Umbilical cord (tissue), 2 donors: ENCODE results near the gene KRTAP6-2. TPM values are rescaled to one million over a fixed set of nuclear protein-coding genes. Genes with fewer than 3 reads are reported as not detected.

Experiments
- DNase-seq: peaks from one replicate; pipeline ENCODE4 v3.0.0-alpha.2; 2015; ENCODE audit warnings: low spot score
- total RNA-seq: library from RNA; depleted of rRNA; stranded (reverse); fragments of >200 nt; gene quantifications from one replicate; pipeline ENCODE4 v1.2.3, GENCODE V29; 2014; ENCODE audit warnings: low replicate concordance; ENCODE audit not compliant: insufficient read depth

The KRTAP6-2 gene
- not detected for total RNA-seq

GRCh38 chr21:30598802-30599201, at the start of gene KRTAP6-2:
Gene KRTAP6-2, minus strand, starts transcription at chr21:30598902. Its CDS starts 28 bp downstream, at chr21:30598874.
- no peak for DNase-seq

GRCh38 chr21:30646904-30647414, 48.3 kb upstream of the KRTAP6-2 start:
- no peak for DNase-seq

GRCh38 chr21:30642564-30642963, 43.9 kb upstream of the KRTAP6-2 start, which contains the start of gene KRTAP20-3:
Gene KRTAP20-3, plus strand, starts transcription at chr21:30642864.
- DNase-seq = no peak

- DNase-seq = no peak
Measured at GRCh38 chr21:30638686-30639085, 40.0 kb upstream of the KRTAP6-2 start.

- DNase-seq = no peak
Measured at GRCh38 chr21:30634906-30635305, 36.2 kb upstream of the KRTAP6-2 start, which contains the start of gene KRTAP20-2. Gene KRTAP20-2, plus strand, starts transcription at chr21:30635206. Its CDS starts 58 bp downstream, at chr21:30635264.

GRCh38 chr21:30629200-30629599, 30.5 kb upstream of the KRTAP6-2 start:
- peak; percentile 69 for DNase-seq

- no peak for DNase-seq
Measured at GRCh38 chr21:30628109-30628508, 29.4 kb upstream of the KRTAP6-2 start.

- no peak for DNase-seq
Measured at GRCh38 chr21:30625449-30626165, 26.9 kb upstream of the KRTAP6-2 start.

- DNase-seq = no peak
Measured at GRCh38 chr21:30623362-30623761, 24.7 kb upstream of the KRTAP6-2 start.

- DNase-seq = no peak
Measured at GRCh38 chr21:30620522-30620921, 21.8 kb upstream of the KRTAP6-2 start, which contains the start of gene KRTAP20-4. Gene KRTAP20-4, plus strand, starts transcription at chr21:30620627.

GRCh38 chr21:30620080-30620479, 21.4 kb upstream of the KRTAP6-2 start:
- no peak for DNase-seq

GRCh38 chr21:30616125-30616524, 17.4 kb upstream of the KRTAP6-2 start, which contains the start of gene KRTAP20-1:
Gene KRTAP20-1, plus strand, starts transcription at chr21:30616425. Its CDS starts 30 bp downstream, at chr21:30616455.
- no peak for DNase-seq

GRCh38 chr21:30615199-30615598, 16.5 kb upstream of the KRTAP6-2 start:
- no peak for DNase-seq

GRCh38 chr21:30613836-30614235, 15.1 kb upstream of the KRTAP6-2 start, which contains the start of gene KRTAP6-1:
Gene KRTAP6-1, minus strand, starts transcription at chr21:30613930. Its CDS starts 26 bp downstream, at chr21:30613904.
- no peak for DNase-seq

GRCh38 chr21:30612132-30612531, 13.4 kb upstream of the KRTAP6-2 start:
- no peak for DNase-seq

- no peak for DNase-seq
Measured at GRCh38 chr21:30605968-30606367, 7.3 kb upstream of the KRTAP6-2 start.

- no peak for DNase-seq
Measured at GRCh38 chr21:30600787-30601186, 2.1 kb upstream of the KRTAP6-2 start, which contains the start of gene KRTAP22-1. Gene KRTAP22-1, plus strand, starts transcription at chr21:30601087.

- no peak for DNase-seq
Measured at GRCh38 chr21:30592140-30592539, 6.6 kb downstream of the KRTAP6-2 start, which contains the start of gene KRTAP6-3. Gene KRTAP6-3, plus strand, starts transcription at chr21:30592440. Its CDS starts 6 bp downstream, at chr21:30592446.

GRCh38 chr21:30590297-30590696, 8.4 kb downstream of the KRTAP6-2 start, which contains the start of gene KRTAP22-2:
Gene KRTAP22-2, minus strand, starts transcription at chr21:30590397.
- DNase-seq = no peak

- DNase-seq = no peak
Measured at GRCh38 chr21:30582870-30583269, 15.8 kb downstream of the KRTAP6-2 start.

GRCh38 chr21:30580132-30580531, 18.6 kb downstream of the KRTAP6-2 start:
- DNase-seq = no peak

GRCh38 chr21:30579346-30579745, 19.4 kb downstream of the KRTAP6-2 start:
- no peak for DNase-seq

GRCh38 chr21:30577766-30578165, 20.9 kb downstream of the KRTAP6-2 start:
- no peak for DNase-seq
